Chondrocyte (in vitro differentiated cells): ENCODE data around the gene COX6A2. TPM values are rescaled to one million over a fixed set of nuclear protein-coding genes. Genes with fewer than 3 reads are reported as not detected.
"Not testable (repeated sequence)": the region's sequence is repeated elsewhere in the genome, so short reads cannot be mapped to it uniquely, and the experiment has no call there.

Experiments used
- DNase-seq: peaks from one replicate; pipeline ENCODE4 v3.0.0; 2021; ENCODE audit warnings: mixed read lengths, low spot score
- H3K27ac Mint-ChIP-seq: one replicate; pipeline ENCODE4 v1.8.0; 2021; ENCODE audit warnings: mild to moderate bottlenecking, moderate library complexity, mixed read lengths; ENCODE audit not compliant: unreplicated experiment
- H3K27me3 Mint-ChIP-seq: 2 replicates; pipeline ENCODE4 v1.8.0; 2021; ENCODE audit warnings: low read depth, mixed read lengths
- H3K36me3 Mint-ChIP-seq: 2 replicates; pipeline ENCODE4 v1.8.0; 2021; ENCODE audit warnings: low read depth, mixed read lengths
- H3K4me1 Mint-ChIP-seq: 2 replicates; pipeline ENCODE4 v1.8.0; 2021; ENCODE audit warnings: low read depth, mild to moderate bottlenecking, mixed read lengths
- H3K4me3 Mint-ChIP-seq: one replicate; pipeline ENCODE4 v1.8.0; 2021; ENCODE audit warnings: mild to moderate bottlenecking, moderate library complexity, mixed read lengths; ENCODE audit not compliant: unreplicated experiment
- H3K9me3 Mint-ChIP-seq: 2 replicates; pipeline ENCODE4 v1.8.0; 2021; ENCODE audit warnings: low read depth, mixed read lengths
- CTCF ChIP-seq: fragments of 200-600 bp; sonication (generic); IDR thresholded peaks from 2 replicates; pipeline ENCODE4 v1.5.0; 2021; ENCODE audit warnings: antibody characterized with exemption, mild to moderate bottlenecking, moderate library complexity
- total RNA-seq: library from RNA; stranded (reverse); gene quantifications from 3 replicates; pipeline ENCODE4 v1.2.1, GENCODE V29; 2021

The COX6A2 gene
- total RNA-seq, 1 donor from 2014 or later = not detected

GRCh38 chr16:31417916-31418315, 10.2 kb downstream of the COX6A2 start:
- Mint-ChIP-seq H3K27ac (no peak overlapping the region), H3K4me3 (no peak overlapping the region), H3K9me3 (peaks cover 6% of the 10 kb centered on the region), H3K4me1 (no peaks in the 10 kb centered on the region), H3K36me3 (no peaks in the 10 kb centered on the region), H3K27me3 (peaks cover 28% of the 10 kb centered on the region)
- TF ChIP-seq CTCF = no peak
- DNase-seq = peak; percentile 9

- peaks cover 29% of the 10 kb centered on the region for H3K27me3 Mint-ChIP-seq
- not testable (repeated sequence) for H3K9me3 Mint-ChIP-seq, H3K4me3 Mint-ChIP-seq, H3K36me3 Mint-ChIP-seq, H3K4me1 Mint-ChIP-seq, H3K27ac Mint-ChIP-seq
- DNase-seq = peak; percentile 8
Observed at GRCh38 chr16:31417036-31417435, 11.1 kb downstream of the COX6A2 start.

GRCh38 chr16:31416371-31416770, 11.8 kb downstream of the COX6A2 start:
- peaks cover 6% of the 10 kb centered on the region for H3K9me3 Mint-ChIP-seq
- no peaks in the 10 kb centered on the region for H3K4me1 Mint-ChIP-seq
- no peak for TF ChIP-seq CTCF
- DNase-seq = peak; percentile 73
- peaks cover 2% of the 10 kb centered on the region for H3K36me3 Mint-ChIP-seq
- H3K27ac Mint-ChIP-seq = no peak overlapping the region
- no peak overlapping the region for H3K4me3 Mint-ChIP-seq
- peaks cover 28% of the 10 kb centered on the region for H3K27me3 Mint-ChIP-seq

- no peak for DNase-seq
- no peak for TF ChIP-seq CTCF
- Mint-ChIP-seq H3K4me3 (no peak overlapping the region), H3K27ac (no peak overlapping the region), H3K27me3 (peaks cover 23% of the 10 kb centered on the region), H3K36me3 (peaks cover 2% of the 10 kb centered on the region), H3K4me1 (no peaks in the 10 kb centered on the region), H3K9me3 (peaks cover 6% of the 10 kb centered on the region)
Observed at GRCh38 chr16:31414706-31415105, 13.5 kb downstream of the COX6A2 start.

GRCh38 chr16:31413943-31414342, 14.2 kb downstream of the COX6A2 start:
- peaks cover 2% of the 10 kb centered on the region for H3K36me3 Mint-ChIP-seq
- no peak for DNase-seq
- no peak for TF ChIP-seq CTCF
- H3K4me3 Mint-ChIP-seq = no peak overlapping the region
- H3K27me3 Mint-ChIP-seq = peaks cover 27% of the 10 kb centered on the region
- no peak overlapping the region for H3K27ac Mint-ChIP-seq
- H3K9me3 Mint-ChIP-seq = peaks cover 6% of the 10 kb centered on the region
- no peaks in the 10 kb centered on the region for H3K4me1 Mint-ChIP-seq

- H3K27ac Mint-ChIP-seq = no peak overlapping the region
- DNase-seq = no peak
- peaks cover 2% of the 10 kb centered on the region for H3K36me3 Mint-ChIP-seq
- H3K27me3 Mint-ChIP-seq = peaks cover 31% of the 10 kb centered on the region
- peaks cover 6% of the 10 kb centered on the region for H3K9me3 Mint-ChIP-seq
- no peak overlapping the region for H3K4me3 Mint-ChIP-seq
- H3K4me1 Mint-ChIP-seq = no peaks in the 10 kb centered on the region
- TF ChIP-seq CTCF = no peak
Observed at GRCh38 chr16:31413381-31413780, 14.8 kb downstream of the COX6A2 start.
